Naive thymus-derived CD4-positive, alpha-beta T cell (primary cell): ENCODE measurements around the gene NEK9. TPM values are rescaled to one million over a fixed set of nuclear protein-coding genes. Genes with fewer than 3 reads are reported as not detected.

ENCODE experiments used
- ATAC-seq: fragments of 150-1000 bp; cut with Tn5 transposase; 2 replicates; pipeline ENCODE4 v1.10.0; 2021; ENCODE audit warnings: mild to moderate bottlenecking, moderate library complexity
- CTCF ChIA-PET: fragments of 350-600 bp; sonication (Branson Sonifier 250); formaldehyde crosslinking; loops from one replicate; lab custom pipeline; 2021; ENCODE audit warnings: antibody characterized with exemption; lab: Charles Lee
- POLR2A ChIA-PET: fragments of 350-600 bp; sonication (Branson Sonifier 250); formaldehyde crosslinking; loops from one replicate; lab custom pipeline; 2021; ENCODE audit warnings: antibody characterized with exemption, inconsistent platforms; lab: Charles Lee
- DNase-seq, 9 donors: peaks; one replicate each; pipeline versions ENCODE4 v3.0.0 to v3.0.0-alpha.2; 2020 to 2022; ENCODE audit warnings: mixed read lengths in 1 of 9
- H3K27ac ChIP-seq: one replicate; pipeline ENCODE4 v1.7.0; 2013; ENCODE audit warnings: mild to moderate bottlenecking, low read depth, low read length, moderate library complexity
- H3K27me3 ChIP-seq, 2 donors: one replicate each; pipeline ENCODE4 v1.7.0; 2013; ENCODE audit warnings: low read length in 2 of 2, mild to moderate bottlenecking in 2 of 2, moderate library complexity in 2 of 2; ENCODE audit not compliant: control insufficient read depth in 2 of 2, insufficient read depth in 2 of 2
- H3K36me3 ChIP-seq, 3 experiments: 1 replicate in 2 of 3; 2 replicates in 1 of 3; pipeline ENCODE4 v1.7.0; 2013; ENCODE audit warnings: low read length in 3 of 3, mild to moderate bottlenecking in 3 of 3, moderate library complexity in 1 of 3; ENCODE audit not compliant: insufficient read depth in 3 of 3, control insufficient read depth in 2 of 3
- H3K4me1 ChIP-seq, 2 donors: one replicate each; pipeline ENCODE4 v1.7.0; 2013; ENCODE audit warnings: low read length in 2 of 2, mild to moderate bottlenecking in 2 of 2, moderate library complexity in 1 of 2; ENCODE audit not compliant: control insufficient read depth in 2 of 2, insufficient read depth in 2 of 2
- H3K4me3 ChIP-seq: 2 replicates; pipeline ENCODE4 v1.7.0; 2013; ENCODE audit warnings: mild to moderate bottlenecking, low read length
- H3K9me3 ChIP-seq, 3 experiments: 1 replicate in 2 of 3; 2 replicates in 1 of 3; pipeline ENCODE4 v1.7.0; 2013; ENCODE audit warnings: low read length in 3 of 3; ENCODE audit not compliant: control insufficient read depth in 2 of 3
- H3K27ac Mint-ChIP-seq, 9 donors: one replicate each; pipeline ENCODE4 v1.8.0; 2020 to 2022; ENCODE audit warnings: mixed read lengths in 9 of 9, mild to moderate bottlenecking in 8 of 9, moderate library complexity in 5 of 9, inconsistent platforms in 2 of 9
- H3K27me3 Mint-ChIP-seq, 5 donors: one replicate each; pipeline ENCODE4 v1.8.0; 2021 to 2022; ENCODE audit warnings: mixed read lengths in 5 of 5, mild to moderate bottlenecking in 1 of 5
- H3K36me3 Mint-ChIP-seq, 5 donors: one replicate each; pipeline ENCODE4 v1.8.0; 2020 to 2022; ENCODE audit warnings: mixed read lengths in 5 of 5, mild to moderate bottlenecking in 3 of 5, inconsistent platforms in 1 of 5
- H3K4me1 Mint-ChIP-seq, 7 donors: one replicate each; pipeline ENCODE4 v1.8.0; 2020 to 2022; ENCODE audit warnings: mixed read lengths in 7 of 7, mild to moderate bottlenecking in 3 of 7, inconsistent platforms in 1 of 7
- H3K4me3 Mint-ChIP-seq, 10 donors: one replicate each; pipeline ENCODE4 v1.8.0; 2020 to 2022; ENCODE audit warnings: mild to moderate bottlenecking in 10 of 10, mixed read lengths in 10 of 10, moderate library complexity in 6 of 10, inconsistent platforms in 2 of 10
- H3K9me3 Mint-ChIP-seq, 11 donors: one replicate each; pipeline ENCODE4 v1.8.0; 2020 to 2022; ENCODE audit warnings: mixed read lengths in 11 of 11, mild to moderate bottlenecking in 4 of 11, inconsistent platforms in 1 of 11, moderate library complexity in 1 of 11
- intact Hi-C, 2 donors: fragments of 100-400 bp; cut with micrococcal nuclease; formaldehyde crosslinking; loops; one replicate each; pipeline ENCODE4 v1.15.1; 2023
- polyA plus RNA-seq, 2 donors: library from polyadenylated mRNA; unstranded; fragments of 300-500 nt; fragmentation: Illumina TruSeq; gene quantifications; one replicate each; pipeline ENCODE4 v1.2.3, GENCODE V29; 2021
- total RNA-seq, 6 experiments: library from RNA in 5 of 6; stranded (reverse) in 5 of 6; gene quantifications; 1 replicate in 5 of 6; 2 replicates in 1 of 6; pipeline ENCODE4 v1.2.3 and lab custom pipeline; 2021 to 2026

The NEK9 gene
- total and polyA plus RNA-seq, 7 experiments from 2014 or later: 16.6 to 141 (median 83.4) TPM

- no peaks in the 10 kb centered on the region for H3K27me3 Mint-ChIP-seq
- peak overlapping the region in 8 of 10 donors; percentile 1 to 62 (median 14) for H3K4me3 Mint-ChIP-seq
- no peak overlapping the region for H3K4me3 ChIP-seq
- H3K36me3 ChIP-seq: no peaks in the 10 kb centered on the region
- H3K4me1 ChIP-seq: peaks cover 14 to 55% of the 10 kb centered on the region in 2 donors
- H3K9me3 ChIP-seq: no peaks in the 10 kb centered on the region
- CTCF ChIA-PET: interaction anchor here (0.6 to 1.6 kb wide), 4 partner anchors 12 to 1740 kb away, joined by 3 to 4 read pairs (median 4); no protein-coding TSS in a partner anchor
- peaks cover 0 to 15% (median 0%) of the 10 kb centered on the region in 5 donors for H3K36me3 Mint-ChIP-seq
- peak overlapping the region in 4 of 9 donors; percentile 3 to 34 (median 18) for H3K27ac Mint-ChIP-seq
- H3K27me3 ChIP-seq: no peaks in the 10 kb centered on the region
- ATAC-seq (no peak), DNase-seq (no peak)
- H3K27ac ChIP-seq: no peak overlapping the region
- no peaks in the 10 kb centered on the region for H3K9me3 Mint-ChIP-seq
- H3K4me1 Mint-ChIP-seq: peaks cover 50 to 87% (median 76%) of the 10 kb centered on the region in 7 donors
- intact Hi-C loops: no loop called here
- POLR2A ChIA-PET: interaction anchor here (0.9 kb wide), 1 partner anchor 14 kb away, joined by 5 read pairs; no protein-coding TSS in a partner anchor
Observed at GRCh38 chr14:75168586-75169335, 41.9 kb upstream of the NEK9 start.

GRCh38 chr14:75167325-75167724, 40.5 kb upstream of the NEK9 start:
- peaks cover 8 to 46% of the 10 kb centered on the region in 2 donors for H3K4me1 ChIP-seq
- H3K27ac ChIP-seq: no peak overlapping the region
- POLR2A ChIA-PET: interaction anchor here (1.4 kb wide), 1 partner anchor 17 kb away, joined by 3 read pairs; no protein-coding TSS in a partner anchor

GRCh38 chr14:75165586-75166391, 38.9 kb upstream of the NEK9 start:
- ChIA-PET CTCF (no interaction called here), POLR2A (interaction anchor here (0.6 to 0.8 kb wide), 2 partner anchors 10 to 80 kb away, joined by 3 to 5 read pairs; no protein-coding TSS in a partner anchor)
- no peaks in the 10 kb centered on the region for H3K9me3 ChIP-seq
- no peak overlapping the region for H3K27ac Mint-ChIP-seq
- H3K36me3 Mint-ChIP-seq: peaks cover 0 to 16% (median 0%) of the 10 kb centered on the region in 5 donors
- no peak for DNase-seq
- H3K4me1 Mint-ChIP-seq: peaks cover 44 to 79% (median 74%) of the 10 kb centered on the region in 7 donors
- H3K36me3 ChIP-seq: no peaks in the 10 kb centered on the region
- peaks cover 0 to 1% (median 0%) of the 10 kb centered on the region in 11 donors for H3K9me3 Mint-ChIP-seq
- H3K27me3 ChIP-seq: no peaks in the 10 kb centered on the region
- no peak overlapping the region for H3K27ac ChIP-seq
- no peak overlapping the region for H3K4me3 Mint-ChIP-seq
- no peak overlapping the region for H3K4me3 ChIP-seq
- intact Hi-C loops: no loop called here
- peaks cover 8 to 35% of the 10 kb centered on the region in 2 donors for H3K4me1 ChIP-seq
- no peak for ATAC-seq
- no peaks in the 10 kb centered on the region for H3K27me3 Mint-ChIP-seq

More at GRCh38 chr14:75167325-75167724, 40.5 kb upstream of the NEK9 start:
- H3K9me3 Mint-ChIP-seq: no peaks in the 10 kb centered on the region
- H3K4me3 ChIP-seq: no peak overlapping the region
- no peaks in the 10 kb centered on the region for H3K36me3 ChIP-seq
- H3K27me3 Mint-ChIP-seq: no peaks in the 10 kb centered on the region
- H3K36me3 Mint-ChIP-seq: peaks cover 0 to 20% (median 0%) of the 10 kb centered on the region in 5 donors
- H3K9me3 ChIP-seq: no peaks in the 10 kb centered on the region
- CTCF ChIA-PET: interaction anchor here (0.5 to 1.6 kb wide), 3 partner anchors 127 to 137 kb away, joined by 3 to 4 read pairs (median 3); no protein-coding TSS in a partner anchor
- no peak for DNase-seq
- no peak for ATAC-seq
- peaks cover 49 to 79% (median 73%) of the 10 kb centered on the region in 7 donors for H3K4me1 Mint-ChIP-seq
- peak overlapping the region in 2 of 9 donors; percentile 34 to 54 for H3K27ac Mint-ChIP-seq
- H3K4me3 Mint-ChIP-seq: peak overlapping the region in 3 of 10 donors; percentile 17 to 47 (median 18)
- intact Hi-C loops: no loop called here
- no peaks in the 10 kb centered on the region for H3K27me3 ChIP-seq

GRCh38 chr14:75164809-75165208, 38.0 kb upstream of the NEK9 start:
- DNase-seq (no peak), ATAC-seq (no peak)
- CTCF ChIA-PET: no interaction called here
- Mint-ChIP-seq H3K36me3 (peaks cover 0 to 15% (median 0%) of the 10 kb centered on the region in 5 donors), H3K4me1 (peaks cover 42 to 79% (median 73%) of the 10 kb centered on the region in 7 donors), H3K4me3 (no peak overlapping the region), H3K27ac (peak overlapping the region in 2 of 9 donors; percentile 9 to 36), H3K9me3 (peaks cover 0 to 1% (median 0%) of the 10 kb centered on the region in 11 donors), H3K27me3 (no peaks in the 10 kb centered on the region)
- Histone ChIP-seq H3K27me3 (no peaks in the 10 kb centered on the region), H3K4me1 (peaks cover 12 to 40% of the 10 kb centered on the region in 2 donors), H3K9me3 (no peaks in the 10 kb centered on the region), H3K36me3 (no peaks in the 10 kb centered on the region), H3K4me3 (no peak overlapping the region), H3K27ac (no peak overlapping the region)
- POLR2A ChIA-PET: no interaction called here
- intact Hi-C loops: no loop called here

GRCh38 chr14:75163677-75164076, 36.8 kb upstream of the NEK9 start:
- ATAC-seq (no peak), DNase-seq (no peak)
- H3K4me3 Mint-ChIP-seq: no peak overlapping the region
- Histone ChIP-seq H3K36me3 (no peaks in the 10 kb centered on the region), H3K27me3 (no peaks in the 10 kb centered on the region), H3K4me3 (no peak overlapping the region), H3K27ac (no peak overlapping the region), H3K9me3 (no peaks in the 10 kb centered on the region), H3K4me1 (peaks cover 12 to 33% of the 10 kb centered on the region in 2 donors)
- intact Hi-C loops: no loop called here
- POLR2A ChIA-PET: no interaction called here
- H3K36me3 Mint-ChIP-seq: peaks cover 0 to 10% (median 0%) of the 10 kb centered on the region in 5 donors
- CTCF ChIA-PET: interaction anchor here (0.6 kb wide), 1 partner anchor 135 kb away, joined by 4 read pairs; no protein-coding TSS in a partner anchor
- no peaks in the 10 kb centered on the region for H3K27me3 Mint-ChIP-seq
- H3K27ac Mint-ChIP-seq: peak overlapping the region in 1 of 9 donors; percentile 48
- peaks cover 0 to 1% (median 0%) of the 10 kb centered on the region in 11 donors for H3K9me3 Mint-ChIP-seq
- peaks cover 37 to 79% (median 76%) of the 10 kb centered on the region in 7 donors for H3K4me1 Mint-ChIP-seq

- no peaks in the 10 kb centered on the region for H3K36me3 ChIP-seq
- H3K9me3 Mint-ChIP-seq: peaks cover 0 to 1% (median 0%) of the 10 kb centered on the region in 11 donors
- H3K4me1 Mint-ChIP-seq: peaks cover 26 to 75% (median 66%) of the 10 kb centered on the region in 7 donors
- no peaks in the 10 kb centered on the region for H3K27me3 ChIP-seq
- no peak overlapping the region for H3K27ac ChIP-seq
- peaks cover 5 to 25% of the 10 kb centered on the region in 2 donors for H3K4me1 ChIP-seq
- peaks cover 0 to 9% (median 0%) of the 10 kb centered on the region in 5 donors for H3K36me3 Mint-ChIP-seq
- ATAC-seq (no peak), DNase-seq (no peak)
- ChIA-PET CTCF (no interaction called here), POLR2A (no interaction called here)
- no peak overlapping the region for H3K4me3 ChIP-seq
- no peak overlapping the region for H3K4me3 Mint-ChIP-seq
- H3K9me3 ChIP-seq: no peaks in the 10 kb centered on the region
- intact Hi-C loops: no loop called here
- no peaks in the 10 kb centered on the region for H3K27me3 Mint-ChIP-seq
- H3K27ac Mint-ChIP-seq: peak overlapping the region in 4 of 9 donors; percentile 3 to 75 (median 44)
Observed at GRCh38 chr14:75162631-75163030, 35.8 kb upstream of the NEK9 start.
